HPDE6-E6E7 (cell line): ENCODE measurements around the gene CD84.
"Not testable (repeated sequence)": the region's sequence is repeated elsewhere in the genome, so short reads cannot be mapped to it uniquely, and the experiment has no call there.

Experiments
- DNase-seq: peaks from one replicate; pipeline ENCODE4 v3.0.0; 2011; ENCODE audit warnings: missing footprints; ENCODE audit errors: extremely low spot score

Gene CD84

GRCh38 chr1:160569806-160570205 lies 9.5 kb downstream of the CD84 start:
- DNase-seq = no peak

GRCh38 chr1:160567858-160568682 lies 11.2 kb downstream of the CD84 start:
- no peak for DNase-seq

- DNase-seq = no peak
Observed at GRCh38 chr1:160567341-160567740, 12.0 kb downstream of the CD84 start.

GRCh38 chr1:160565564-160565963 lies 13.7 kb downstream of the CD84 start:
- no peak for DNase-seq

- not testable (repeated sequence) for DNase-seq
Observed at GRCh38 chr1:160563230-160563629, 16.1 kb downstream of the CD84 start.

GRCh38 chr1:160562745-160563144 lies 16.6 kb downstream of the CD84 start:
- DNase-seq = not testable (repeated sequence)

- DNase-seq = no peak
Observed at GRCh38 chr1:160560806-160561205, 18.5 kb downstream of the CD84 start.

- no peak for DNase-seq
Observed at GRCh38 chr1:160560045-160560705, 19.1 kb downstream of the CD84 start.

GRCh38 chr1:160559437-160559836 lies 19.9 kb downstream of the CD84 start:
- not testable (repeated sequence) for DNase-seq

GRCh38 chr1:160558660-160559380 lies 20.5 kb downstream of the CD84 start:
- no peak for DNase-seq

- DNase-seq = no peak
Observed at GRCh38 chr1:160553778-160554177, 25.5 kb downstream of the CD84 start.

GRCh38 chr1:160552425-160552824 lies 26.9 kb downstream of the CD84 start:
- no peak for DNase-seq

GRCh38 chr1:160550572-160551034 lies 28.7 kb downstream of the CD84 start:
- no peak for DNase-seq

GRCh38 chr1:160549665-160550006 lies 29.7 kb downstream of the CD84 start:
- DNase-seq = no peak

GRCh38 chr1:160548960-160549664 lies 30.2 kb downstream of the CD84 start:
- DNase-seq = no peak

- no peak for DNase-seq
Observed at GRCh38 chr1:160548183-160548582, 31.1 kb downstream of the CD84 start.

- DNase-seq = no peak
Observed at GRCh38 chr1:160547422-160547821, 31.9 kb downstream of the CD84 start.

GRCh38 chr1:160546942-160547341 lies 32.4 kb downstream of the CD84 start:
- no peak for DNase-seq

- no peak for DNase-seq
Observed at GRCh38 chr1:160544647-160545046, 34.6 kb downstream of the CD84 start.

- DNase-seq = peak; percentile 53
Observed at GRCh38 chr1:160542303-160542945, 36.9 kb downstream of the CD84 start.

- no peak for DNase-seq
Observed at GRCh38 chr1:160541622-160542302, 37.5 kb downstream of the CD84 start.
